ENCODE results near the gene EPN2.

- TF ChIP-seq CTCF (IDR thresholded peaks at IDR 0.05) (no peak), EP300 (IDR thresholded peaks at IDR 0.05) (no peak), POLR2A (IDR thresholded peaks at IDR 0.05) (no peak)
These were observed 41.6 kb downstream of the EPN2 start for GRCh38 chr17:19278729-19279128.

Data from tibial nerve (tissue), 4 donors.